K562 (cell line): ENCODE measurements around the gene IDNK. TPM values are rescaled to one million over a fixed set of nuclear protein-coding genes. Genes with fewer than 3 reads are reported as not detected.

Source experiments
- ATAC-seq: fragments of 200-7000 bp; cut with Tn5 transposase; 3 replicates; pipeline ENCODE4 v1.9.1; 2020; ENCODE audit warnings: moderate library complexity
- BruUV-seq: library from RNA; stranded (reverse); fragments of 400-500 nt; replicated peaks from 2 replicates; lab custom pipeline; 2021; lab: Mats Ljungman, UMichigan
- CTCF ChIA-PET: fragments of 300-600 bp; formaldehyde crosslinking; extraction: SDS; loops from one replicate; lab custom pipeline; 2021; ENCODE audit warnings: low intra/inter-chr PET ratio; lab: Yijun Ruan, JAX
- POLR2A ChIA-PET: fragments of 300-600, 350-650 bp; sonication (Branson Sonifier 250); formaldehyde crosslinking; extraction: SDS; loops from one replicate; lab custom pipeline; 2021; ENCODE audit warnings: antibody characterized with exemption, inconsistent platforms; lab: Yijun Ruan, JAX
- DNase-seq, 4 experiments: peaks; one replicate each; pipeline versions ENCODE4 v3.0.0 to v3.0.0-alpha.2; 2011 to 2018; ENCODE audit warnings: low spot score in 3 of 4, mixed read lengths in 3 of 4; ENCODE audit errors: extremely low read depth in 1 of 4
- FAIRE-seq: peaks from 2 replicates; lab custom pipeline; 2011; peaks lifted over from hg19 to GRCh38; lab: Jason Lieb, UNC
- H2AFZ ChIP-seq: 2 replicates; pipeline ENCODE4 v1.6.0; 2011; ENCODE audit warnings: low read depth, low read length, control low read depth, inconsistent platforms
- H3K27ac ChIP-seq: fragments of 200-600 bp; 3 replicates; pipeline ENCODE4 v1.8.0; 2011; ENCODE audit warnings: low read depth, mild to moderate bottlenecking, control low read depth, inconsistent platforms, low read length, moderate library complexity, mixed read lengths; ENCODE audit errors: extremely low read depth
- H3K27me3 ChIP-seq, 2 experiments: fragments of 300-600 bp in 1 of 2; 2 replicates in 1 of 2; 3 replicates in 1 of 2; pipeline versions ENCODE4 v1.6.0 to v1.8.0; 2011; ENCODE audit warnings: inconsistent platforms in 2 of 2, low read length in 2 of 2, mild to moderate bottlenecking in 1 of 2, mixed read lengths in 1 of 2, moderate library complexity in 1 of 2; ENCODE audit not compliant: control insufficient read depth in 2 of 2, insufficient read depth in 2 of 2
- H3K36me3 ChIP-seq: fragments of 300-600 bp; 3 replicates; pipeline ENCODE4 v1.8.0; 2011; ENCODE audit warnings: mild to moderate bottlenecking, low read length, inconsistent platforms; ENCODE audit not compliant: control insufficient read depth, insufficient read depth
- H3K4me1 ChIP-seq, 2 experiments: fragments of 200-600 bp in 1 of 2; replicated peaks in 1 of 2; 2 replicates in 1 of 2; 3 replicates in 1 of 2; pipeline versions ENCODE4 v1.5.1 to v1.8.0; 2011; ENCODE audit warnings: inconsistent platforms in 2 of 2, low read length in 2 of 2, mild to moderate bottlenecking in 1 of 2, mixed read lengths in 1 of 2, moderate library complexity in 1 of 2; ENCODE audit not compliant: control insufficient read depth in 2 of 2, insufficient read depth in 2 of 2
- H3K4me2 ChIP-seq: 2 replicates; pipeline ENCODE4 v1.6.1; 2011; ENCODE audit warnings: low read length, control low read depth, inconsistent platforms, mixed read lengths; ENCODE audit not compliant: insufficient read depth
- H3K4me3 ChIP-seq: fragments of 200-600 bp; sonication (generic), shearing (Covaris generic); 2 replicates; pipeline ENCODE4 v1.5.1; 2016; ENCODE audit warnings: control low read depth, inconsistent platforms
- H3K79me2 ChIP-seq: fragments of 200-600 bp; 3 replicates; pipeline ENCODE4 v1.8.0; 2011; ENCODE audit warnings: low read length, inconsistent platforms; ENCODE audit not compliant: control insufficient read depth, insufficient read depth
- H3K9ac ChIP-seq, 2 experiments: 2 replicates each; pipeline versions ENCODE4 v1.6.0 to v1.6.1; 2011; ENCODE audit warnings: low read depth in 2 of 2, low read length in 2 of 2, control low read depth in 1 of 2, inconsistent platforms in 1 of 2, mild to moderate bottlenecking in 1 of 2, mixed read lengths in 1 of 2; ENCODE audit not compliant: insufficient read depth in 1 of 2
- H3K9me1 ChIP-seq: one replicate; pipeline ENCODE4 v1.6.0; 2011; ENCODE audit warnings: inconsistent platforms, mild to moderate bottlenecking, low read length, moderate library complexity; ENCODE audit not compliant: control insufficient read depth, insufficient read depth
- H3K9me3 ChIP-seq: replicated peaks from 2 replicates; pipeline ENCODE4 v1.5.1; 2011; ENCODE audit warnings: low read depth, low read length, inconsistent platforms; ENCODE audit not compliant: control insufficient read depth, insufficient read depth
- H4K20me1 ChIP-seq: replicated peaks from 2 replicates; pipeline ENCODE4 v1.6.1; 2011; ENCODE audit warnings: low read length, inconsistent platforms, mixed read lengths; ENCODE audit not compliant: control insufficient read depth, insufficient read depth
- ARID3A ChIP-seq: IDR thresholded peaks from 2 replicates; pipeline ENCODE4 v1.6.1; 2012; ENCODE audit warnings: low read depth, low read length, improper control_type of control experiment, borderline replicate concordance
- CEBPB ChIP-seq: fragments of 450-650 bp; IDR thresholded peaks from 2 replicates; pipeline ENCODE4 v1.6.1; 2016; ENCODE audit warnings: missing genetic modification characterization, missing compliant biosample characterization
- ETS1 ChIP-seq: conservative IDR thresholded peaks from 2 replicates; pipeline ENCODE4 v1.6.1; 2011; ENCODE audit warnings: low read depth, mild to moderate bottlenecking, low read length; ENCODE audit not compliant: control insufficient read depth
- GABPB2 ChIP-seq: fragments of 250-450 bp; sonication (Bioruptor Pico); conservative IDR thresholded peaks from 2 replicates; pipeline ENCODE4 v1.5.1; 2021; ENCODE audit warnings: mild to moderate bottlenecking
- GATAD2A ChIP-seq: fragments of 450-650 bp; IDR thresholded peaks from 2 replicates; pipeline ENCODE4 v1.6.1; 2017
- HDGF ChIP-seq: fragments of 450-650 bp; IDR thresholded peaks from 2 replicates; pipeline ENCODE4 v1.6.1; 2016
- MCM3 ChIP-seq: fragments of 450-650 bp; IDR thresholded peaks from 2 replicates; pipeline ENCODE4 v1.6.1; 2016
- NCOA1 ChIP-seq: fragments of 450-650 bp; IDR thresholded peaks from 2 replicates; pipeline ENCODE4 v1.6.1; 2016; ENCODE audit warnings: low read depth
- RREB1 ChIP-seq: fragments of 250-450 bp; sonication (Bioruptor Pico); IDR thresholded peaks from 2 replicates; pipeline ENCODE4 v1.4.0; 2020
- XRCC5 ChIP-seq: fragments of 200-400 bp; formaldehyde crosslinking; IDR thresholded peaks from 2 replicates; pipeline ENCODE4 v1.6.1; 2017; ENCODE audit warnings: low read depth, mild to moderate bottlenecking, low read length
- ZBTB43 ChIP-seq: sonication (generic); formaldehyde crosslinking; IDR thresholded peaks from 2 replicates; pipeline ENCODE4 v1.8.0; 2023; ENCODE audit warnings: mild to moderate bottlenecking, missing genetic modification reagents
- ZNF431 ChIP-seq: sonication (generic); formaldehyde crosslinking; IDR thresholded peaks from 2 replicates; pipeline ENCODE4 v1.8.0; 2022; ENCODE audit warnings: mild to moderate bottlenecking, missing genetic modification reagents
- ZNF830 ChIP-seq: fragments of 250-450 bp; sonication (Bioruptor Pico); IDR thresholded peaks from 2 replicates; pipeline ENCODE4 v1.5.0; 2021; ENCODE audit warnings: mild to moderate bottlenecking
- WGBS: fragments of 100-300 bp; shearing (Covaris generic); methylation state at CpG from one replicate; pipeline ENCODE4 v1.1.6; 2016; ENCODE audit warnings: low coverage, mixed read lengths; ENCODE audit not compliant: insufficient coverage; ENCODE audit errors: missing lambda C conversion rate; 5-methylcytosine and 5-hydroxymethylcytosine counted together
- in situ Hi-C: fragments of 300-500 bp; cut with MboI; formaldehyde crosslinking; loops from 4 replicates; pipeline ENCODE4 v1.15.0; 2018; ENCODE audit warnings: inconsistent platforms, mixed read lengths
- intact Hi-C: fragments of 100-400 bp; cut with micrococcal nuclease; formaldehyde crosslinking; loops from 2 replicates; pipeline ENCODE4 v1.14.2; 2022
- polyA plus RNA-seq, 8 experiments: library from polyadenylated mRNA; depleted of rRNA in 4 of 8; stranded (reverse) in 5 of 8; unstranded in 3 of 8; fragments of >200 nt; fragmentation: Nextera tagmentation in 2 of 8; fragmentation: Illumina TruSeq in 1 of 8; extraction: Ambion mirVana in 2 of 8; extraction: Trizol in 1 of 8; gene quantifications; 2 replicates each; pipeline versions ENCODE4 v1.2.1 to v1.2.3, GENCODE V29; 2011 to 2014; ENCODE audit warnings: inconsistent platforms in 1 of 8, missing spikeins in 1 of 8
- total RNA-seq, 7 experiments: library from RNA; depleted of rRNA in 6 of 7; stranded (reverse); fragments of >200 nt in 6 of 7; fragmentation: Illumina TruSeq in 2 of 7; extraction: Trizol in 2 of 7; gene quantifications; 2 replicates each; pipeline versions ENCODE4 v1.2.1 to v1.2.3, GENCODE V29; 2011 to 2021; ENCODE audit warnings: low replicate concordance in 1 of 7

IDNK gene
- total and polyA plus RNA-seq, 9 of the 15 experiments (the other 6 are each of a cell fraction or from before 2014, with no cell fraction given), result 0.41 to 1.1 (median 0.55) TPM

- no peaks in the 10 kb centered on the region for H3K79me2 ChIP-seq
- H3K27me3 ChIP-seq, result no peaks in the 10 kb centered on the region
- peaks cover 5 to 15% of the 10 kb centered on the region in 2 experiments; a peak in 3 of 5 replicates for H3K4me1 ChIP-seq
- DNase-seq, result no peak
- H3K4me2 ChIP-seq, result no peak overlapping the region
- no peaks in the 10 kb centered on the region for H3K9me3 ChIP-seq
- ATAC-seq, result no peak
- peaks cover 3% of the 10 kb centered on the region; the same call in 1 of the 3 replicates for H3K36me3 ChIP-seq
- no peak for FAIRE-seq
- H3K4me3 ChIP-seq, result no peak overlapping the region
- H2AFZ ChIP-seq, result no peak overlapping the region
- POLR2A ChIA-PET, result no interaction called here
- in situ Hi-C loops (no loop called here), intact Hi-C loops (loop anchor here (10.0 kb wide), 1 partner anchor 185 kb away; the partner anchor contains the start of gene GKAP1)
- 96% methylated on average over 4 of the region's 7 CpGs for WGBS
- CTCF ChIA-PET, result no interaction called here
- H3K9me1 ChIP-seq, result no peaks in the 10 kb centered on the region
- H3K27ac ChIP-seq, result no peak overlapping the region
- BruUV-seq, result no TSS peak
- no peak overlapping the region for H3K9ac ChIP-seq
- H4K20me1 ChIP-seq, result no peaks in the 10 kb centered on the region
- TF ChIP-seq ETS1, result no peak
- TF ChIP-seq MCM3, result no peak
- TF ChIP-seq ZNF830, result no peak
- TF ChIP-seq GABPB2 (CRISPR knock-in tag), result no peak
- no peak for TF ChIP-seq ZBTB43 (CRISPR knock-in tag)
- no peak for TF ChIP-seq GATAD2A
- TF ChIP-seq RREB1, result no peak
- TF ChIP-seq ARID3A, result no peak
- TF ChIP-seq CEBPB, result no peak
- no peak for TF ChIP-seq ZNF431
- no peak for TF ChIP-seq HDGF
- TF ChIP-seq NCOA1, result no peak
- TF ChIP-seq XRCC5, result no peak
Measured at GRCh38 chr9:83629433-83630104, 6.6 kb downstream of the IDNK start.
